D341Med (cell line): ENCODE results near the gene CP.

Source experiments
- DNase-seq: peaks from one replicate; pipeline ENCODE4 v3.0.0; 2012; ENCODE audit warnings: low spot score

Gene CP

DNA sequence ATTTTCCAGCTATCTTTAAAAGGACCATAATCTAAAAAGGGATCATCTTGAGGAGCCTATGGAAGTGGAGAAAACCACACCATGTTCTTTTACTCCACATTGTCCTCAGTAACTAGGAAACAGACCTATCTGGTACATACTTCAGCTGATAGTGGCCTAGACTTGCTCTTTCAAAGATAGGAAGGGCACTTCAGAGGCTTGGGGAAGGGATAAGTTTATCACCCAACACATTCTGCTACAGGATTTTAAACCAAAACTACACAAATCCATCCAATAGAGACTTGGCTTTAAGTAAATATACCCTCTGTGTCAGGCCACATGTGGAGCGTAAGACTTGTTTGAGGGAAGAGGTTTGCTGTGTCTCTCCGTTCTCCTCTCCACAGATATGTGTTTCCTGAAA, 35.4 kb downstream of the CP start:
- DNase-seq, result no peak

- DNase-seq, result no peak
These were observed 40.4 kb downstream of the CP start for GRCh38 chr3:149181182-149181581.

DNA sequence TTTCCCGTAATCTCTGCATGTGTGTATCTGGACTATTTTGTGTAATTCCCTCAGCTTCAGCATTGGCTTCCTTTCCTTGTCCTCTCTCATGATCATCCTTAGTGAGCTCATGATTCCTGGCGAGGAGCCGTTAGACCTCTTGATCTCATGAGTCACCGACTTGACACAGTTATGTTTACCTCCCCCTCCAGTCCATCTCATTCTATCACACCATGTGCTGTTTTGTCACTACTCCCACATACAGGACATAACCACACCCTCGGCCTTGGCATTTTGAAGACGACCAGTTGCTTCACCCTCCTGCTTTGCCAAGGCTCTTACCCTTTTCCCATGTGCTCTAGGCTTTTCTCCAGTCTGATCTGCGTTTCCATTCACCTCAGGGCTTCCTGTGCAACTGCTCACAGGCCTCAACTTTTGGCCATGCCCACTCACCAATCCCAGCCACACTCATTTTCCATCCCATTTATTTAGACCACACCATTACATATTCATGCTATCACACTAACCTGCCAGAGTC, 41.5 kb downstream of the CP start:
- no peak for DNase-seq

GRCh38 chr3:149179220-149179619, 42.4 kb downstream of the CP start:
- DNase-seq, result no peak

DNA sequence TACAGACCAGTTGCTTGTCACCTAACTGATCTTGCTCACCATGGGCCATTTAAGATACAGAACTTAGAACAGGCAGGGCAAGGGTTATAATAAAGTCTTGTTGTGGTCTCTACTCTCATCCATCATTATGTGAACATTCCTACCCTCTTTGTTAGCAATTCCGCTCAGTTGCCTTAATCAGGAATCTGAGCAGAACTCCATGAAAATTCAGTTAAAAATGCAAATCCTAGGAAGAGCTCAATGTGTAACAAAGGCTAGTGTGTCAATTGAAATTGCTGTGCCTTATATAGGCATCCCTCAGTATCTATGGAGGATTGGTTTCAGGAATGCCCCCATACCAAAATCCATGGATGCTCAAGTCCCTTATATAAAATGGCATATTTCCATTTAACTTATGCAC, 44.5 kb downstream of the CP start:
- no peak for DNase-seq

DNA sequence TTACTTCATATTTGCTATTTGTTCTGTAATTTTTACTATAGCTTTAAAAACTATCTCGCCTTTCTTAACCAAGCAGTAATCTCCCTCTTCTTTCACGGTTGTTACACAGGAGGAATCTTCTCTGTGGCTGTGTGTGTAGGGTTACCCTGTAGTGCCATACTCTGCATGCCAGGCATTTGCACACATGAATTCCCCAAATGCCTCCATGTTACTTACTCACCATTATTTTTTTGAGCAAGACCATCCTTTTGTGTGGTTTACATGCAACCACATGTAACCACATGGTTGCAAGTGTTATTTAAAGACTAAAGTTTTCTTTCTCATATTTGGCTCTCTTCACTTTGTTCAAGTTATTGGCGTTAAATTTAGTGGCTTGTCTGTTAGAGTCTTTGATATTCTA, 46.7 kb downstream of the CP start:
- DNase-seq, result no peak

DNA sequence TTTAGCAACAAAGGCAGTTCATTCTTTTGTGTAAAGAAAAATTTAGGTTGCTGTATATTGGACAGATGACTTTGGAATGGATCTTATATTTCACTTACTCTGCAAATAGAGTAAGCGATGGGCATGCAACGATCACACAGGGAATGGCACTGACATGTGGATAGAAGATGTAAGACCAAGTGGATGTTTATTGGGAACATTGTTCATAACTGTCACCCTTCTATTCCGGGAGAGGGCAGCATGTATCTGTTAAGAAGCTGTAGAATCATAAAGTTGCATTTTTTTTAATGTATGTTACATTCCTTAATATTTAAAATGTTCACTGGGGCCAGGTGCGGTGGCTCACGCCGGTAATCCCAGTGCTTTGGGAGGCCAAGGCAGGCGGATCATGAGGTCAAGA, 51.0 kb downstream of the CP start:
- no peak for DNase-seq

DNA sequence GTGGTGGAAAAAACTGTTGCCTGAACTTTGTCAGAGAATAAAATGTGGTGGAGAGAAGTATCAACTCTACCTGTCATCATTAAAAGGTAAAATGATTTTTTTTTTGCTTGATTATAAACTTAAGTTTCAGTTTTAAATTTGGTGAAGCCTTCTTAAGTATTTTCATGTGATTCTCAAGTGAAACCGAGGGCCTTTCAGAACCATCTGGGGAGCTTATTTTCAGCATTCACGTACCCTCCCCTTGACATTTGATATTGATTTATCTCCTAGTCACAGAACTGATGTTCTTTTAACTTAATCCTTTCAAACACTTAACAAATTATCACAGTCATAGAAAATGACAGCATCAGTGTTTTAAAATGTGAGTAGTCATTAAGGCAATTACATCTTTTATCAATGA, 53.7 kb downstream of the CP start:
- no peak for DNase-seq

GRCh38 chr3:149163066-149163465, 58.6 kb downstream of the CP start:
- no peak for DNase-seq

DNA sequence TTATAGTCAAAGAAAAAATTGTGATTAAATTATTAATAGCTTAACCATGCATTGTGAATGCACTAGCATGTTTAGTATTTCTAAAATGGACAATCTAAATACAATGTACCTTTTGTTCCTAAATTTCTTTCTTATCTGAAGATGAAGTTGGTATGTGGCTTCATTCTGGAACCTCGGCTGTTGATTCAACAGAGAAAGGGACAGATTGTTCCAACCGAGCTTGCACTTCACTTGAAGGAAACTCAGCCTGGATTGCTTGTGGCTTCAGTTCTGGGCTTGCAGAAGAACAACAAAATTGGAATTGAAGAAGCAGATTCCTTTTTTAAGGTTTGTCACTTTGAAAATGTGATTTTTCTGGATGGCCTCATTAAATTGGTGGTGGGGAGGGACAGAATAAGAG, 59.6 kb downstream of the CP start:
- DNase-seq, result no peak

DNA sequence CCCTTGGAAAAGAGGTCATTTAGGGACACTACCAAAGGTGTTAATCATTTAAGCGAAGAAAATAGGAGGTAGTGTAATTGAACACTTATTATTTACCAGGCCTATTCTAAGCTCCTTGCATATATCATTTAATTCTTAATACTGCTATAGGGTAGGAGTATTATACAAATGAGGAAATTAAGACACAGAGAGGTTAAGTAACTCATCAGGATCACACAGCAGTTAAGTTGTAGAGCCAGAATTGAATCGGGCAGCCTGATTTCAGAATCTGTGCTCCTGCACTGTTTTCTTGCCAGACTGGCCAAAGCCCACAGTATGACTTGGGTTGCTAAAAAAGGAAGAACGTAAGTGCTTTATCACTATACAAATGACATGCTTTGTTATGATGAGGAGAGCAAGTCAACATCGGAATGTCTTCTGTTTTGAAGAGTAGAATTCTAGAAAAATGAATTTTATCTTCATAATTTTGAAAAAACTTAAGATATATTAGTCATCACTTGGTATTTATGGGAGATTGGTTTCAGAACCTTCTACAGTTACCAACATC, 60.8 kb downstream of the CP start:
- DNase-seq, result no peak

DNA sequence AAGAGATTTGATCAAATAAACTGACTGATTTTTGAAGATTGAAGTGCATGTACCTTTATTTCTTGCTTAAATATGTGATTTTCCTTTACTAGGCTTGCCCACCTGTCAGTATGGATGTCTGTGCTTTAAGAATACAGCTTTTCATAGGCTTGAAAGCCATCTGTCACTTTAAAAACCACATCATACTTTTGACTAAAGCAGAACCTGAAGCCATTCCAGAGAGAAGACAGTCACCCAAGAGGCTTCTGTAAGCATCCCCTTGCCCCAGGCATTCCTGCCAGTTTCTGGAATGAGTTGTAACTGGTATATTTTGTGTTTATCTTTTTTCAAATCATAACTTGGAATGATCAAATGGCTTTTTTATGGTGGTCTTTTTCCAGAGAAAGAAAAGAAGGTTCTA, 68.2 kb downstream of the CP start:
- DNase-seq, result no peak

GRCh38 chr3:149152420-149152819, 69.2 kb downstream of the CP start:
- no peak for DNase-seq

GRCh38 chr3:149151843-149152242, 69.8 kb downstream of the CP start:
- no peak for DNase-seq

DNA sequence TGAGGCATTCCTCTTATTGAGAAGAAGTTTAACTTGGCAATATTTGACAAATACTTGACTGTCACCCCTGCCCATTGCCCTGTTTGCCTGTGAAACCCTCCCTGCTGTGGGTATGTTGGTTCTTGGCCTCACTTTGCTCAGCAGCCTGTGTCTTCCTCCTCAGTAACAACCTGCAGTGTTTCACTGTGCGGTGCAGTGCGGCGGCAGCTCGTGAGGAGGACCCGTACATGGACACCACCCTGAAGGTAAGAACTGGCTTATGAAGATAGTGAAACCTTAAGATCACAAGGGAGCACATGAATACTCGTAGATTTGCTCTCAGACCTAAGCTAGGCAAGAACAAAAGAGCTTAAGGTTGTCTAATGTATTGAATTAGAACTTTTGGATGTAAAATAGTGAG, 71.2 kb downstream of the CP start:
- no peak for DNase-seq

DNA sequence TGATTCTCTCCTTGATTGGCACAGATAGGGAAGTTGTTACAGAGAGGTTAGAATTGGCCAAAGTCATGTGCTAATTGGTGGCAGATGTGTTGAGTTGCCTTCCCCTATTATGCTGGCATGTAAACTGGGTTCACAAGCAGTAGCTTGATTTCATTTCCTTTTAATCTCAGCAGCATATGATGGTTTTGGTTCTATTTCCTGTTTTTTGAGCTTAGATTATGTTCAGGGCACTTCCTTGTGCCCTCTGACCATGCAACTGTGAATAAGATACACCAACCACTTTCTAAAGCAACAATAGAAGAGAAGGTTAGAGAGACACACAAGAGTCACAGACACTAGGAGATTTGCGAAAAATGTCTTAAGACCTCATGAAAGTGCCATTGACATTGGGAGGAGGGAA, 75.7 kb downstream of the CP start:
- DNase-seq, result no peak

DNA sequence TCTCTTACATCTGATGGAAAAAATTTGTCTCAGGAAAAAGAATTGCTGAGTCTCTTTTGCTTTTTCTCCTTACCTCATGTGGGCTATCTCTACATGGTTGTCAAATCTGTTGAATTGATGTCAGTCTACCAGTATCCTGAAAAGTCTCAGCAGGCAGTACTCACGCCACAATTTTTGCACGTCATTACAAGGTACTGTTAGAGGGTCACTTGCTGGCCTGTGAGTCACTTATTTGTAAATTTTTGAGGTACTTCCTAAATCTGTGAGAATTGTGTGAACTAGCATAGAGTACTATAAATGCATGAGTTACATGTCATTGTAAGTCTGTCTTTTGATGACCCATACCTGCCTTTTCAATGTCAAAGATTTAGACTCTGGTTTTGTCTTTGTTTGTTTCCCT, 76.3 kb downstream of the CP start:
- DNase-seq, result no peak

GRCh38 chr3:149142682-149143081, 78.9 kb downstream of the CP start:
- DNase-seq, result no peak

DNA sequence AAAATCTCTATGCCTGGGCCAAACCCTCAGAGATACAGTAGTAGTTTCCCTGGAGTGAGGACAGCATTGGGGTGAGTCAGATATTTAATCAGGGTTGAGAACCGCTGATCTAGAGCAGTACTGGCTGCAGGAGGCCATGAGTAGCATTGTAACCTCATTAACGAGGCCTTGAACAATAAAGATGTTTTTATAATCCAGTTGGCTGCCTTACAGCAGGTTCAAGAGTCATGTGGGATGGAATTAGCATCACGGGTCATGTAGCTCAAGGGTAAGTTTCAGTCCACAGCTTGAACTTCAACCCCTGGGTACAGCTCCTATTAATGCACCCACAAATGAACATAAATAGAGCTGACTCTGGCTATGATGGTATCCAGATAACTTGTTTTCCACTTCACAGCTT, 87.1 kb downstream of the CP start:
- DNase-seq, result no peak

GRCh38 chr3:149131589-149131988, 90.0 kb downstream of the CP start:
- DNase-seq, result no peak

DNA sequence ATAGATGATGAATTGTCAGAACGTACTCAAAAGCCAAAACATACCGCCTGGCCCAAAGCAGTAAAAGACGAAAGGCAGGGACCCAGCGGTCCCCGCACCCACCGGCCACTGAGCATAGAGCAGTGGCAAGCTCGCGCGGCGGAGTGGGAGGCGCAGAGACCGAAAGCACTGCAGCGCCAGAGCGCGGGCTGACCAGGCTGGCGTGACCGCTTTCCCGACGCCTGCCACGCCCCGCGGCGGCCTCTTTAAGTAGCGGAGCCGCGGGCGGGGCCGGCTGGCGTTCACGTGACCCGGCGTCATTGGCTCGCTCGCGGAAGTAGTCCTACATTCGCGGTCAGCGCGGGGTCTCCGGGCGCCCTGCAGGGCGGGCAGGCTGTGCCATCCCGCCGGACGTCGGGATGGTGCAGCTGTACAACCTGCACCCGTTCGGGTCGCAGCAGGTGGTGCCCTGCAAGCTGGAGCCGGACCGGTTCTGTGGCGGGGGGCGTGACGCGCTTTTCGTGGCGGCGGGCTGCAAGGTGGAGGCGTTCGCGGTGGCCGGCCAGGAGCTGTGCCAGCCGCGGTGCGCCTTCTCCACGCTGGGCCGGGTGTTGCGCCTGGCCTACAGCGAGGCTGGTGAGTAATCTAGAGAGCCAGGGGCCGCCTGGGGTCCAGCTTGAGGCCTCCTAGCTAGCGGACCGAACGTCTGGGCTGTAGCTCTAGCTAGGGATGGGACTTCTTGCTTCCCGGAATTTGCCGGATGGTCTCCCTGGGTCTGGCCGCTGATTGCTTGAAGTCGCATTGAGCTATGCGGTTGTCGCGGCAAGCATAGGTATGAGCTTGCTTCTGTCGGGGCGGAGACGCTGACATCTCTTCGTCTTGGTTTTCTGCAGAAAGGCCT, 92.1 kb downstream of the CP start, which contains the start of gene HPS3:
Gene HPS3, plus strand, starts transcription at position 313 of the 880 bp plus-strand sequence. Its CDS starts 86 bp downstream, at position 399.
- DNase-seq, result peak; percentile 92

DNA sequence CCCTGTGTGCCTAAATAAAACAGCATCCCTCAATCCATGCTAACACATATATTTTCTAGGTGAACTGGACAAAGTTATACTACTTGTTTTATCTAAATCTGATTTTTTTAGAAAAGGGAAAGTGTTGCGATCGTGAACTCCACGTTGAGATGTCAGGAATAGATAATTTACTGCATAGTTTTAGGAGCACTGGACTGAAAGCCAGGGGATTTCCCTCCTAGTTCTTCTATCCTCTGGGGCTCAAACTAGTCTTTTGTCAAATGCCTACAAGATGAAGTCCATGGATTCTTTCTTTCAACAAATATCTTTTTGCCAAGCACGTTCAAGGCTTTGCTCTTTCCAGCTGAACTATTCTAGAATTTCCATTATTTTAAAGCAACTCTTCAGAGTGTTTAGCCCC, 92.8 kb downstream of the CP start:
- DNase-seq, result no peak

GRCh38 chr3:149122721-149123578, 98.7 kb downstream of the CP start:
- no peak for DNase-seq
